HL-60 (cell line): ENCODE data around the gene CETP.

ENCODE experiments used
- DNase-seq, 2 experiments: peaks; one replicate each; pipeline ENCODE4 v3.0.0-alpha.2; 2010 to 2020; ENCODE audit warnings: low read depth in 1 of 2, low spot score in 1 of 2
- H3K27ac ChIP-seq: fragments of 250-450 bp; sonication (Bioruptor Pico); replicated peaks from 2 replicates; pipeline ENCODE4 v1.5.1; 2020; ENCODE audit warnings: mild to moderate bottlenecking, moderate library complexity
- H3K27me3 ChIP-seq: fragments of 250-450 bp; sonication (Bioruptor Pico); 2 replicates; pipeline ENCODE4 v1.5.1; 2021; ENCODE audit warnings: mild to moderate bottlenecking, moderate library complexity; ENCODE audit not compliant: insufficient read depth, poor library complexity, severe bottlenecking
- H3K4me3 ChIP-seq: replicated peaks from 2 replicates; pipeline ENCODE4 v1.5.1; 2011; ENCODE audit warnings: mild to moderate bottlenecking, control low read depth, low read length; ENCODE audit not compliant: insufficient read depth
- CTCF ChIP-seq: IDR thresholded peaks from one replicate; pipeline ENCODE4 v1.5.1; 2011; ENCODE audit warnings: low read length, control low read depth, inconsistent platforms; ENCODE audit not compliant: insufficient read depth
- GABPA ChIP-seq: IDR thresholded peaks from 2 replicates; pipeline ENCODE4 v1.6.1; 2012; ENCODE audit warnings: low read depth
- POLR2AphosphoS5 ChIP-seq: IDR thresholded peaks from 2 replicates; pipeline ENCODE4 v1.6.1; 2012; ENCODE audit warnings: low read depth
- REST ChIP-seq: IDR thresholded peaks from 2 replicates; pipeline ENCODE4 v1.6.1; 2012; ENCODE audit warnings: low read depth; ENCODE audit not compliant: insufficient replicate concordance
- SPI1 ChIP-seq: IDR thresholded peaks from 2 replicates; pipeline ENCODE4 v1.6.1; 2012; ENCODE audit warnings: low read depth, mild to moderate bottlenecking, borderline replicate concordance

Gene CETP

GRCh38 chr16:57027067-57027466, 65.3 kb downstream of the CETP start:
- DNase-seq: no peak
- no peak for TF ChIP-seq SPI1
- no peaks in the 10 kb centered on the region for H3K27me3 ChIP-seq
- H3K4me3 ChIP-seq: no peak overlapping the region
- H3K27ac ChIP-seq: peak overlapping the region; percentile 70; the same call in 1 of the 2 replicates

- no peak for DNase-seq
- H3K27ac ChIP-seq: no peak overlapping the region
- TF ChIP-seq CTCF: no peak
- no peak for TF ChIP-seq GABPA
- no peak for TF ChIP-seq REST
- TF ChIP-seq SPI1: no peak
- TF ChIP-seq POLR2AphosphoS5: no peak
- H3K4me3 ChIP-seq: no peak overlapping the region
- no peaks in the 10 kb centered on the region for H3K27me3 ChIP-seq
Measured at GRCh38 chr16:57028086-57028485, 66.3 kb downstream of the CETP start.

GRCh38 chr16:57029161-57030160, 67.7 kb downstream of the CETP start:
- H3K4me3 ChIP-seq: no peak overlapping the region
- TF ChIP-seq SPI1: no peak
- TF ChIP-seq GABPA: no peak
- no peak for TF ChIP-seq POLR2AphosphoS5
- no peak for TF ChIP-seq CTCF
- TF ChIP-seq REST: no peak
- no peaks in the 10 kb centered on the region for H3K27me3 ChIP-seq
- no peak overlapping the region for H3K27ac ChIP-seq
- DNase-seq: no peak

- Histone ChIP-seq H3K4me3 (no peak overlapping the region), H3K27ac (no peak overlapping the region), H3K27me3 (no peaks in the 10 kb centered on the region)
- no peak for DNase-seq
- no peak for TF ChIP-seq GABPA
- TF ChIP-seq REST: peak; percentile 76
- no peak for TF ChIP-seq CTCF
Measured at GRCh38 chr16:57030346-57030902, 68.7 kb downstream of the CETP start.
